NCI-H2081 (cell line): ENCODE measurements around the gene PITHD1.
"Not testable (repeated sequence)": the region's sequence is repeated elsewhere in the genome, so short reads cannot be mapped to it uniquely, and the experiment has no call there.

Source experiments
- DNase-seq, 2 experiments: peaks; one replicate each; lab custom pipeline; 2025; lab: John Stamatoyannopoulos, UW

Gene PITHD1

DNA sequence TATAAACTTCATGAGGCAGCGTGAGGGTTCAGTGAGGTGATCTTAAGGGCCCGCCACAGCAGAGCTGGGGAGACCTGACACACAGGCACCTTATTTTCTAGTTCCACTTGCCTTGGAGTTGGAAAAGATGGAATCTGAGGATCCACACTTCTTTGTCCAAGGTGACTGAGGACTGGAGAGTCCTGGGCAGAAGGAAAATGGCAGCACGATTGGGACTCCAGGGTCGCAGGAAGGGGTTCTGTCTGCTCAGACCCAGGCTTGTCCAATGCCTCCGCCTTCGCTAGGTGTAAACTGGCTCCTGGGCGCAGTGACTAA is 21.0 kb downstream of the PITHD1 start:
- no peak for DNase-seq

DNA sequence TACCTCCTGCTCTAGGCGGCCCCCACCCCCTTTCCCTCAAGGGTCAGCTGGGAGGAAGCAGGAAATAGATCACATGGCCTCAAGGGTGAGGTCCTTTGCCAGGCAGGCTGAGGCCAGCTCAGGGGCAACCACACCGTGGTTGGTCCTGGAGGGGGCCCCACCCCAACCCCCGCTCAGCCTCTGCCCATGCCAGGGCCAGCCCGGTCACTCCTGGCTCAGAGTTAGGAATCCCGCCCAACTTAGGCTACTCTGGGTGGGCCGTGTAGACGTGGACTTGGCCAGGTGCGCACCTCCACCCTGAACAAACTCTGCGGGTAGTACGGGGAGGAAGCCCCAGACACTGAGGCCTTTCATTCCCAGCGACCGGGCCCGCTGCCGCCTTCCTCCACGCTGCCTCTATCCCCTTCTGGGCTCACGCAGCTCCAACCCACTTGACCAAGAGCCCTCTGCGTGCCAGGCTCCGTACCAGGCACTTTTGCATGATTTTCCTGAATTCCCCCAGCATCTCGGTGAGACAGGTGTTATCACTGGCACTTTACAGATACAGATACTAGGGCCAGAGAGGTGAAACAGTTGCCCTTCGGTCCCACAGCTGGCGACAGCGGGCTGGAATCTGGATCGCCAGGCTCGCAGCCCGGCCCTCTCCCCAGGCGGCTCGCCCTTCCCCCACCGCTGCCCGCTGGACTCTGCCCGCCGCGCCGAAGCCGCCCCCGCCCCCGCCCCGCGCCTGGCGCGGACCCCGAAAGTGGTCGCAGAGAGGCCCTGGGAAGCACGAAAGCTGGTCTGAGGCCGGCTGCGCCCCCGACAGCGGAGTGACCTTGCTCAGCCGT is 21.6 kb downstream of the PITHD1 start:
- no peak for DNase-seq

DNA sequence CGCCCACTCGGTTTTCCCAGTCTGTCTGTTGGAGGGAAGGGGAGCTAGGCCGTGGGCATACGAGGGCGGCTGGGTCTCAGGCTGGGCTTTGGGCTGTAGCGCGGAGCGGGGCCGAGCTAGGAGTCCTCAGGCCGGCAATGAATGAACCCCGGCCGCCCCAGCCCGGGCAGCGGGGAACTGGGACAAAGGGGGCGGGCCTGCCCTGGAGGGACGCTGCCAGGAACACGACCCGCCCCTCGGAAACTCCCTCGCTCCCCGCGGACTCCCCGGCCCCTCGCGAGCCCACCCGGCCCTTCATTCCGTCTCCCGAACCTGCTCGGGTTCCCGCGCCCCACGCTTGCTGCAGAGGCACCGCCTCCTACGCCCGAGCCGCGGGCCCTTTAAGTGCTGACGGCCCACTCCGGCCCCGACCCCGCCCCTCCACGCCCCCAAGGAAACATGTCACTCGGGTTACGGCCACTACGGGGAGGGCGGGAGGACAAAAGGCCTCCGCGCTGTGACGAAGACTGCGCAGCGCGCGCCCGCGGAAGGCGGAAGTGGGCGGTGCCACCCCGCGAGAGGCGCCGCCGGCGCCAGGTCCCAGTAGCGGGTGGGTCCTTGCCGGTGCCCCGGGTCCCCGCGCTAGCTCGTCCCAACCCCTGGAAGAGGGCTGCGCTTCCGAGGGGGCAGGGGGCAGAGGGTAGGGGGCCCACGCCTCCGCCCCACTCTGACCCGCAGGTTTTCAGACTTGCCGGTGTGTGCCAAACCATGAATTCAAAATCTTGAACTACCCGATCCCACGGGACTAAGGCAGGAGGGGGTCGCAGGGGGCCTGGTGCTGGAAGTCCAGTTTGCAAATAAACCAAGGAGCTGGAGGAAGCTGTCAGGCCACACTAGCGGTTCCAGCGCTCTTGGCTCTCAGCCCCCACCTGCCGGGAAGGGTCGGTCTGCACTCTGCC is 22.5 kb downstream of the PITHD1 start, which contains the start of gene GALE:
GALE (minus strand) TSS at position 355 of the 938 bp plus-strand sequence. CDS start 1,747 bp downstream, outside the sequence.
- peak; percentile 96 to 97 for DNase-seq

DNA sequence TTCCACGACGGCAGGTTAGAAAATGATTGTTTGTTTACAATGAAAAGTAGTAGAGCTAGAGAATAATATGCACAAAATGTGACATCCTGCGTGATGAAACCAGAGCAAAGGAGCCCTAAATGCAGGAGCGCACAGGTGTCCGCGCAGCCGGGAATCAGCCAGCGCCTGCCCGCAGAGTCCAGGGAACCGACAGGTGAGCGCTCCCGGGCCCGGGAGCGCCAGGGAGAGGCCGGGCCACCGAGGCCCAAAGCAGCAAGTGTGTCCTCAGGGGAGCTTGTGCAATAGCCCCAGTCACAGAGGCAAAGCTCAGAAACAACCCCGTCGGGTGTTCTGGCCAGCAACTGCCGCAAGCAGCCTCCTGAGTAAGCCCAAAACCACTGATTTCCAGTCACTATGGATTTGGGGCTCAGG is 23.1 kb downstream of the PITHD1 start:
- peak in 1 of 2 experiments; percentile 53 for DNase-seq

DNA sequence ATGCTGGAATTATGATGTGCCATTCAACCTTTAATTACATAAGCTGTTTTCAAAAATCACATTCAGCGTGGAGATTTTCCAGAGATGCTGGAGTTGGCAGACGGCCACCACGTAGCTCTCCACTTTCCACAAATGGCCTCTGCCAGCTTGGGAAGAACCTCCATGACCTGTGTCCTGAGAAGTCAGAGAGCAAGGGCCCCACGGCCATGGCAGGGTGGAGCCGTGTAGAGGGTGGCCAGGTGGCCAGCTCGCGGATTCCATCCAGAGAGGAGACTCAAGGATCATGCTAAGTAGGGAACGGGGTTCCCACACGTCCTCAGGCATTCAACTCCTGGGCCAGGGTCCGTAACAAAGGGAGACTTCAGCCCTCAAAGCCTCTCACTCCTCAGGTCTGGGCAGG is 23.7 kb downstream of the PITHD1 start:
- DNase-seq: no peak

DNA sequence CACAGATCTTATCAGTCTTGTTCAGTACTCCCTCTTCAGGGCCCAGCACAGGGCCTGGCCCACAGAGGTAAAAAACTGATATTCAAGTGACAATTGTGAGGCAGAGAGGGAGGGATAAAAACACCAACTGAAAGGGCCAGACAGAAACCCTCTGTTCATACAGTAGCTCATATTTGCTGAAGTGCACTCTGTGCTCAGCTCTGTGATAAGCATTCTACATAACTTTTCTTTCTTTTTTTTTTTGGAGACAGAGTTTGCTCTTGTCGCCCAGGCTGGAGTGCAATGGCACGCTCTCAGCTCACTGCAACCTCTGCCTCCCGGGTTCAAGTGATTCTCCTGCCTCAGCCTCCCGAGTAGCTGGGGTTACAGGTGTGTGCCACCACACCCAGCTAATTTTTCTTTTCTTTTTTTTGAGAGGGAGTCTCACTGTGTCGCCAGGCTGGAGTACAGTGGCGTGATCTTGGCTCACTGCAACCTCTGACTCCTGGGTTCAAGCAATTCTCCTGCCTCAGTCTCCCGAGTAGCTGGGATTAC is 24.7 kb downstream of the PITHD1 start:
- not testable (repeated sequence) for DNase-seq

DNA sequence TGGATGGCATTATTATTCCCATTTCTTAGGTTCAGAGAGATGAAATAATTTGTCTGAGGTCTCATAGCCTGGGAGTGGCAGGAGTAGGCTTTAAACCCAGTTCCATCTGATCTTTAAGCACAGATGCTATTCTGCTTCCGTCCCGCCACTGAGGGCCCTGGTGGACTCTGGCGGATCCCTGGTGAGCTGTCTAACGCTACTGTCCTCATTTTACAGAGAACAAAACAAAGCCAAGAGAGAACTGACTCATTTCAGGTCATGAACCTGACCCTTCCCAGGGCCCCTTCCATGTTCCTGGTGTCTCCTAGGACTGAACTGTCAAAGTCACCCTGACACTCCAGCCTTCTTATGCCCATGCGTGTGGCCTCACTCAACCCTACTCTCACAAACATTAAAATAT is 25.5 kb downstream of the PITHD1 start:
- no peak for DNase-seq

DNA sequence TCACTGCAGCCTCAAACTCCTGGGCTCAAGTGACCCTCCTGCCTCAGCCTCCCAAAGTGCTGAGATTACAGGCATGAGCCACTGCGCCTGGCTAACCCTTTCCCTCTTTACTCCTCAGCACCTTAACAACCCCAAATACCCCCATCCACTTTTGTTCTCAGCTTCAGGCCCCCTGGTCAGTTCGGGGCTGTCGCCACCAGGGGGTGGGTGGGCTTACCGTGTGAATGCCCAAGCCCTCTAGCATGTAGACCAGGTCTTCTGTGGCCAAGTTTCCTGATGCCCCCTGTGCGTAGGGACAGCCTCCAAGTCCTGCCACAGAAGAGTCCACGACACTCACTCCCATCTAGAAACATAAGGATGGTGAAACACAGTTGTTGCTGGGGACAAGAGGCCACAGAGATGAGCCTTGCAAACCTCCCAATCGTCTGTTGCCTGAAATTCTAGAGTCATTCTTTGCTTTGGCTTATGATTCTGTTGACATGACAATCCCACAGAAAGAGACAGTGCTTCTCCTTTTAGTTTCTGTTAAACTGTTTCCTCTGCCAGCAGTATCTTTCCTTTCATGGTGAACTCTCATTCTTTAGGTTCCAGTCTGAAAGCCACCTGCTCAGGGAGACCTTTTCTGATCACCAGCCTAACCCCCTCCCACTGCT is 26.1 kb downstream of the PITHD1 start:
- no peak for DNase-seq

DNA sequence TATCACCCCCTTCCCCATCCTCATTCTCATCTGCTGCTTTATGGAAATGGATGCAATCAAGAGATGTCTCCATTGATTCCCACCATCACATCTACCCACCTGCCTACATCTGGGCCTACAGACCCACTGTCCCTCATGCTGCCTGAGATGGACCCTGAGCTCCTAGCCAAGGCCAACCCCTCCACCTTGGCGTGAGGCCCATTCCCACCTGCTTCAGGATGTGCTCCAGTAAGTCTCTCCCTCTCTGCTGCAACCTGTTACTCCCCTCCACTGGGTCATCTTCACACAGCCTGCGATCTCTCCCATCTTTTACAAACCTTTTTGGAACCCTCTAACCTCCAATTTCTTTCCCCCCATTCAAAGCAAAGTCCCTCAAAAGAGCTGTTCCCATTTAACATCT is 26.8 kb downstream of the PITHD1 start:
- DNase-seq: no peak

DNA sequence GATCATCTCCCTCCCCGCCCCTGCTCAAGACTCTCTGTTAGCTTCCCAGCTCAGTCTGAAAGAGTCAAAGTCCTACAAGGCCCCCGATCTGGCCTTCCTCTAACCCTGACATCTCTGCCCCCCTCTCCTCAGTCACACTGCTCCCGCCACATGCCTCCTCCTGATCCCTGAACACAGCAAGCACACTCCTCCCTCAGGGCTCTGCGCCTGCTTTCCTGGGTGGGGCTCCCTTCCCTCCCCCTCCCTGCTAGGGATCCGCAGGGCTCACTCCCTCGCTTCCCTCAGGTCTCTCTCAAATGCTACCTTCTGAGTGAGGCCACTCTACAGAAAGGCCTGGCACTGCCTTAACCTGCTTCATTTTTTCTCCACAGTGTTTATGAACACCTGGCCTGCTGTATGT is 28.1 kb downstream of the PITHD1 start:
- DNase-seq: no peak

DNA sequence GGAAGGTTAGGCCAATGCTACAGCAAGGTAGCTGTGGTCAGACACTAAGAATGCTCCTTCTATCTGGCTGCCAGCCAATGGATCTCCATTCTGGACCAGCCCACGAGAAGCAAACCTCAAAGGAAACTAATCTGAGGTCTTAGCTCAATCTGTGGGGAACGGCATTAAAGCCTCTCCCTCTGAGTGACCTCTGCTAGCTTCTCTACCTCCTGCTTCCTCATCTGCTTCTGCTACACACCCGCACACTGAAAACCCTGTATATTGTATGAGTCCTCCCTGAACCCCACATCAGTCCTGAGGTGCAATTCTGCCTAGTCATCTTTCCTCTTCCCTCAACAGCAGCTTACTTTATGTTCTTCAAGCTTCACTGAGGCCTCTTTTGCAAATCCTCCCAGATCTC is 29.2 kb downstream of the PITHD1 start:
- DNase-seq: no peak

DNA sequence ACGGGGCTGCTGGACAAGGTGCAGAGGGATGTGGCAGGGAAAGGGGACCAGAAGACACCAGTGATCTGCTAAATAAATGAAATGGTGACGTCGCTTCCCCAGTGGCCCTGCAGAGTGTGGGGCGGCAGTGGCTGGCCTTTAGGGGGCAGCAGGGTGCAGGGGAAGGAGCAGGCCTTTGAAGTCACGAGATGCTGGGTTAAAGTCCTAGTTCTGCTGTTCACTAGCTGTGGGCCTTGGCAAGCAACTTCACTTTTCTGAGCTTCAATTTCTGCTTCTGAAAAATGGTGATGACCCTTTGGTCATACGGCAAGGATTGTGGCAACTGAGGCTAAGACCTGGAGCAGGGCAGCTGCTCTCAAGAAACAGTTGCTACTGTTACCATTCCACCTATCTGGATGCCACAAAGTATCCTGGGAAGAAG is 31.5 kb downstream of the PITHD1 start:
- DNase-seq: peak; percentile 66 to 74

DNA sequence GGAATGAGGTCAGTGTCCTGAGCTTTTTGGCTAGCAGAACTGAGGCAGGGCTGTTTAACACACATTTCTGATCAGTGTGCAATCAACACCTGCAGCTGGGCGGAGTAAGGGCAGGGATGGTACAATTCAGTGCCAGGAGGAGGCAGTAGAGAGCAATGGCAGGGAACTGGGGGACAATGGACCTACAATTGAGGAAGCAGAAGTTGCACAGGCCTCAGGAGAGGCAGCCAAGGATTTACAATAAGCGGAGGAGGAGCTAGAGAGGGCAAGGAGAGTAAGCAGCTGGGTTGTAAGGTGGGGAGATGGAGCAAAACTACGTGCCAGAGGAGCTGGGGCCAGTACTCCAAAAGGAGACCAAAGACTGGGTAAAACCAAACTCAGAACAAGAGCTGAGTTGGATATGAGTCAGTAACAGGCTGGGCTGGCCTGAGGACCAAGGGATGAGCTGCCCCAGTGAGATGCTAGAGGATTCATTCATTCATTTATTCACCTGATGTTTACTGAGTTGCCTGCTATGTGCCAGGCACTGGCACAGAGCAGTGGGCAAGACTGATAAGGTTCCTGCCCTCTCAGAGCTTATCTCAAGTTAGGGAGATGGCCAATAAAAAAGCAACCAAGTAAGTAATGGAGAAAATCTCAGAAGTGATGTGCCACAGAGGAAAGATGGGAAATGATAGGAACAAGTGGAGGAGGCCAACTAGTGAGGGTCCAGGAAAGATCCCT is 32.8 kb downstream of the PITHD1 start:
- DNase-seq: peak in 1 of 2 experiments; percentile 18

DNA sequence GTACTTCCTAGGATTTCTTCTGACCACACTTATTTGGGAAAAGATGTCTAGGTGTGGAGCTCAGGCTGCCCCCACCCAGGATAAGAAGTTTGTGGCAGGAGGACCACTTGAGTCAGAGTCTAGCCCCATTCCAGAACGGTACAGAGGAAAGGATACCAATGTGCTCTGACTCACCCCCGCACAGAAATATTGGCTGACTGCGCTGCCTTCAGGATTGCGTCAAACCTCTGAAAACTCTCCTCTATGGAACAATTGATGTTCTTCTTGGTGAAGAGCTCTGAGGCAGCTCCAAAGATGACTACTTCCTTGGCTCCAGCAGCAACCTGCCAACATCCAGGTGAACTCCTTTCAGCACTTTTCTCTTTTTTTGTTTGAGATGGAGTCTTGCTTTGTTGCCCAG is 35.8 kb downstream of the PITHD1 start:
- no peak for DNase-seq

DNA sequence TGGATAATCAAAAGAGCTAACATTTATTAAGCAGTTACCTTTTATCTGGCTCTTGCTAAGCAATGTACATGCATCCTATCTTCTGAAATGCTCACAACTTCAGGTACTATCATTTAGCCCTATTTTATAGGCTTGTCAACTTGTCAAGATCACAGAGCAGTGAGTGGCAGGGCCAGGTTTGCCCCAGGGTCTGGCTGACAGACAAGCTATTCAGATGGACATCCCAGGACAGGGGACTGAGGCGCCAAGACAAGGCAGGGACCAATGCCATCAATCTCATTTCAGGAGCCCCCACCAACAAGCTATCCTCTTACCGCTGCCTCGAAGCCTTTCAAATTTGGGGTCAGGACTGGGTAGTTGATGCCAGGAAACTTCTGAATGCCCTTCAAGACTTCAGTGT is 38.1 kb downstream of the PITHD1 start:
- DNase-seq: no peak

DNA sequence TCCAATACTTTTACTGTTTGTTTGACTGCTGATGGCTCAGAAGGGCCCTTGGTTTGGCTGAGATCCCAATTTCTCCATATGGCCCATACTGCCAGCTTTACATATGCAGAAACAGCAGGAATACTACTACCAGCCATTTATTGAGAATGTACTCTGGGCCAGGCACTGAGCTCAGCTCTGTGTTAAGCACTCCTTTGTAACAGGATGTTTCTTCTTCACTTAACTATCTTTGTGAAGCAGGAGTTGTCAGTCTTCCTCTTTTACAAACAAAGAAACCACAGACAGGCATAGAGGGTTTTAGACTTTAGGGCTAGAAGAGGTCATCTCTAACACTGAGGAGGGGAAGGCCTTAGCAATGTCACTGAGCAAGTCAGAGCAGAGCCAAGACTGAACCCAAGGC is 38.7 kb downstream of the PITHD1 start:
- no peak for DNase-seq

DNA sequence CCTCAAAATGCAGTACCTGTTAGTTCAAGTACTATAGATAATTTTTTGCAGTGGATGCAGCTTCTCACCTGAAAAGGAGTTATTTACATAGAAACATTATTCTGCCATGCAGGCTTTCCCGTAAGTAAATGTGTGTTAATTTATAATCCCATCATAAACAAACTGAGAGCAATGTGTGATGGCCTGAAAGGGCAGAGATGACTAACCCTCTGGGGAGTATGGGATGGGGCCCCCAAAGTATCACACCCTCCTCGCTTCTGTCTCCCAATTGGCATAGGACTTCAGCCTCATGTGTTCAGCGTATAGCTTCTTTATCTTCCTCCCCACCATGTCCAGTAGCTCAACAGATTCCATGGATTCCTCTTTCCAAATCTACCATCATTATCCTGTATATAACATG is 39.4 kb downstream of the PITHD1 start:
- no peak for DNase-seq

DNA sequence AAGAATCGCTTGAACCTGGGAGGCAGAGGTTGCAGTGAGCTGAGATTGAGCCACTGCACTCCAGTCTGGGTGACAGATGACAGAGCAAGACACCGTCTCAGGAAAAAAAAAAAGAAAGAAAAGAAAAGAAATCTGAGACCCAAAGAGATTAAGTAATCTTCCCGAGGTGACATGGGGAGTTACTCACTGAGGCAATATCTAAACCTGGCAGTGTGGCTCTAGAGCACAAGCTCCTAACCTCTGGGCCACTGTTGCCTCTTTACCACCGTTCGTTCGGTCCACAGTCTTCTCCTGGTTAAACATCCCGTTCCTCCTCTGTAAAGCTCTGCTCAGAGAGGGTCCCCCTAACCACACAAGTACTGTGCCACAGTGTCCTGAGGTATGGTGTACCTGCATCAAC is 45.5 kb downstream of the PITHD1 start:
- DNase-seq: no peak

DNA sequence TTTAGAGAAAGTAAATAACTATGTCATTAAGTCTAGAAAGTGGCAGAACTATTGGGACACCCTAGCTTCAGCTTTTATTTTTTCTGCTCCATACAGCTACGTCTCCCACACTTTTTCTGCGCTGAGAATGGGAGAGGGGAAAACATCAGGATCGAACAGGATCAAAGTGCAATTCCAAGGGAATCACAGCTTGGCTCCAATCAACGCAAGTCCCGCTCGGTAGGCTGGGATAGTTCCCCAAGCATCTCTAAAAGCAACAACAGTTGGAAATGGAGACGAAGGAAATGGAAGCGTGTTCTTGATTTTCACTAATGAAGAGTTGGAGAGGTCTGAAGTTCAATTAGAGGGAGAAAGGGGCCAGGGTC is 46.5 kb downstream of the PITHD1 start:
- no peak for DNase-seq

DNA sequence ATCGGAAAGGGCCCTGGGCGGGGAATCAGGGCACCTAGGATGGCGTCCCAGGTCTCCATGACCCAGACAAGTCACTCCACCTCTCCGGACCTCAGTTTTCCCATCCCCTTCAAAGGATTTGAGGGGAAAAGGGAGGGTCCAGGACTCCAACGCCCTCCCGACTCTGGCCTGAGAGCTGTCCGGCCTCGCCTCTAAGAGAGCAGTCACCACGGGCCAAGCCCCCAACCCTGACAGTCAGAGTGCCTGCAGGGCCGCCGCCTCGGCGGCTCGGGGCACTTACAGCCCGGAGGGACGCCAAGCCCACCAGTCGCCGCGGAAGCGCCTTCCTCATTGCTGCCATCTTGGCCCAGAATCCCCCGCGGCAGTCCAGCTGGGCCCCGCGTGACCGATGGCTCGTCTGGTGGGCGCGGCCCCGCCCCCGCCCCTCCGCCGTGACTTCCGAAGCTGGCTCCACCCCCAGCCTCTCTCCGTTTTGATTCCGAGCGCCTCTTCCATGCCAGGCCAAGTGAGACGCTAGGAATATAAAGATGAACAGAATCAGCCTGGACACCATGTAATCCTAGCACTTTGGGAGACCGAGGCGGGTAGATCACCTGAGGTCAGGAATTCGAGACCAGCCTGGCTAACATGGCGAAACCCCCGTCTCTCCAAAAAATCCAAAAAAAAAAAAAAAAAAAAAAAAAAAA is 47.0 kb downstream of the PITHD1 start, which contains the start of gene HMGCL:
HMGCL (minus strand) TSS at position 354 of the 686 bp plus-strand sequence; CDS start at position 340, 14 bp downstream.
- peak; percentile 89 to 93 for DNase-seq
